ENCODE measurements around the gene DPM1. TPM values are rescaled to one million over a fixed set of nuclear protein-coding genes. Genes with fewer than 3 reads are reported as not detected.

Gene DPM1
- total RNA-seq, 1 experiment from 2014 or later, result 66.8 TPM

- TF ChIP-seq CTCF (IDR thresholded peaks at IDR 0.05; ENCODE audit: unreplicated experiment), result no peak
- POLR2A ChIA-PET, result interaction anchor here (0.6 to 1.7 kb wide), 8 partner anchors 9 to 680 kb away, joined by 3 to 8 read pairs (median 4); no protein-coding TSS in a partner anchor
Observed at GRCh38 chr20:50885068-50885467, 73.3 kb downstream of the DPM1 start.

More at GRCh38 chr20:50885068-50885467, 73.3 kb downstream of the DPM1 start:
- Mint-ChIP-seq H3K27me3 (ENCODE audit: insufficient read depth, unreplicated experiment) (no peaks in the 10 kb centered on the region), H3K27ac (ENCODE audit: low read depth, unreplicated experiment) (no peak overlapping the region), H3K9me3 (ENCODE audit: unreplicated experiment) (no peaks in the 10 kb centered on the region), H3K4me3 (ENCODE audit: unreplicated experiment) (no peak overlapping the region), H3K4me1 (ENCODE audit: insufficient read depth, unreplicated experiment) (no peaks in the 10 kb centered on the region), H3K36me3 (ENCODE audit: insufficient read depth, unreplicated experiment) (peaks cover 37% of the 10 kb centered on the region)
- DNase-seq (ENCODE audit: unreplicated experiment), result no peak
- intact Hi-C loops (cut with micrococcal nuclease), result loop anchor here (5.0 kb wide), 1 partner anchor 68 kb away; no protein-coding TSS in a partner anchor
- CTCF ChIA-PET, result interaction anchor here (0.5 to 2.4 kb wide), 7 partner anchors 9 to 44 kb away, joined by 3 to 13 read pairs (median 4); no protein-coding TSS in a partner anchor
- no TSS peak for BruUV-seq (replicated peaks)

Other genes with a start within 250 kb of the DPM1 start
- 5.3 and 5.8 TPM in 2 replicates for gene PARD6B, start 227.0 kb downstream of the DPM1 start, total RNA-seq (2022)
- 5.4 and 7.9 TPM in 2 replicates for gene BCAS4, start 163.5 kb downstream of the DPM1 start, total RNA-seq (2022)
- 62.4 and 77.5 TPM in 2 replicates for gene ADNP, start 27.1 kb downstream of the DPM1 start, total RNA-seq (2022)
- gene MOCS3, start 286 bp upstream of the DPM1 start, total RNA-seq (2022), result 5.8 and 6.0 TPM in 2 replicates
- 24.8 and 30.6 TPM in 2 replicates for gene KCNG1, start 64.6 kb upstream of the DPM1 start, total RNA-seq (2022)

Data from MCF 10A (cell line).